ENCODE results near the gene DCAKD.

The DCAKD gene

DNA sequence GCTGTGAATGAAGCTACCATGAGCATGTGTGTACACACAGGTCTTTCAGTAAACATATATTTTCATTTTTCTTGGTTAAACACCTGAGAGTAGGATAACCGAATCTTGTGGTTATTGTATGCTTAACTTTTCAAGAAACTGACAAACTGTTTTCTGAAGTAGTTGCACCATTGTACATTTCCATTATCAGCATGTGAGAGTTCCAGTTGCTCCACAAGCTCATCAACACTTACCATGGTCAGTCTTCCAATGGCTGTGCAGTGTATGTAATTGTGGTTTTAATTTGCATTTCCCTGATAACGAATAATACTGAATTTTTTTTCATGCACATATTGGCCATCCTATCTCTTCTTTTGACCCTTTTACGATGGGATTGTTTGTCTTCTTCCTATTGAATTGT lies 52.0 kb downstream of the DCAKD start:
- Histone ChIP-seq H3K36me3 (ENCODE audit: control insufficient read depth, insufficient read depth, low read length) (no peaks in the 10 kb centered on the region), H3K27me3 (replicated peaks; ENCODE audit: control insufficient read depth, insufficient read depth, low read length) (no peaks in the 10 kb centered on the region), H3K4me3 (replicated peaks; ENCODE audit: low read depth, low read length) (no peak overlapping the region)
- TF ChIP-seq CTCF (IDR thresholded peaks at IDR 0.05; ENCODE audit: insufficient read depth, low read length, poor library complexity, severe bottlenecking): no peak
- DNase-seq (ENCODE audit: extremely low read depth, insufficient read length): no peak

- DNase-seq (ENCODE audit: extremely low read depth, insufficient read length): no peak
- Histone ChIP-seq H3K36me3 (ENCODE audit: control insufficient read depth, insufficient read depth, low read length) (no peaks in the 10 kb centered on the region), H3K27me3 (replicated peaks; ENCODE audit: control insufficient read depth, insufficient read depth, low read length) (no peaks in the 10 kb centered on the region), H3K4me3 (replicated peaks; ENCODE audit: low read depth, low read length) (no peak overlapping the region)
- TF ChIP-seq CTCF (IDR thresholded peaks at IDR 0.05; ENCODE audit: insufficient read depth, low read length, poor library complexity, severe bottlenecking): no peak
These were observed 52.8 kb downstream of the DCAKD start for GRCh38 chr17:44998646-44999045.

DNA sequence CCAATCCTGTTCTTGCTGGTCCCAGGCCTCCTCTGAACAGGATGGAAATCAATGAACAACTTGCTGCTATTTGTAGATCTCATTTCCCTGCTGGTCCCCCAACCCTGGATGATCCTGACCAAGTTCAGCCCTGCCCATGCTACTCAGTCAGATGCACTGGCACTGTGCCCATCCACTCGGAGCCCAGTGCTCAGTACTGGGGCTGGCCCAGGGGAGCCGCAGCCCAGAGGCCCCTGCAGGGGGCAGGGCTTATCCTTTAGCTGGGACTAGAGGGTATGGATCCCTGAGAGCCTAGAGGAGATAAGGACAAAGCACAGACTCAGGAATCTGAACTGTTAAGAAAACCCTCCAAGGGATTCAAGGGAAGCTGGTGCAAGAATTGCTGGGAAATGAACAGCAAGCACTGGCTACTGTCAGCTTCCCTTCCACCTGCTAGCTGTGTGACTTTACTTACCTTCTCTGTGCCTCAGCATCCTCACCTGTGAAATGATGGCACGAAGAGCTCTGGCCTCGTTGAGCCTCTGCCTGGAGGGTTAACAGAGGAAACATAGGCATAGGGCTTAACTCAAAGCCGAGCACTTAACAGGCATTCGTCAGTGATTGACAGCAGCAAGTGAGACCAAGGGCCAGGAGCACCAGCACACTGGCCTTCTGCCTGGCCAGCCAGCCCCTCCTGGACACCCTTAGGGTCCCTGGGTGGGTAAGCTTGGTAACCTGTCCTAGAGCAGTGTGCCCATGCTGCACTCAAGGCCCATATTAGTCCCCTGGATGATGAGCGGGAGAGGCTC lies 53.5 kb downstream of the DCAKD start:
- Histone ChIP-seq H3K4me3 (replicated peaks; ENCODE audit: low read depth, low read length) (no peak overlapping the region), H3K36me3 (ENCODE audit: control insufficient read depth, insufficient read depth, low read length) (no peaks in the 10 kb centered on the region), H3K27me3 (replicated peaks; ENCODE audit: control insufficient read depth, insufficient read depth, low read length) (no peaks in the 10 kb centered on the region)
- TF ChIP-seq CTCF (IDR thresholded peaks at IDR 0.05; ENCODE audit: insufficient read depth, low read length, poor library complexity, severe bottlenecking): no peak
- DNase-seq (ENCODE audit: extremely low read depth, insufficient read length): no peak

DNA sequence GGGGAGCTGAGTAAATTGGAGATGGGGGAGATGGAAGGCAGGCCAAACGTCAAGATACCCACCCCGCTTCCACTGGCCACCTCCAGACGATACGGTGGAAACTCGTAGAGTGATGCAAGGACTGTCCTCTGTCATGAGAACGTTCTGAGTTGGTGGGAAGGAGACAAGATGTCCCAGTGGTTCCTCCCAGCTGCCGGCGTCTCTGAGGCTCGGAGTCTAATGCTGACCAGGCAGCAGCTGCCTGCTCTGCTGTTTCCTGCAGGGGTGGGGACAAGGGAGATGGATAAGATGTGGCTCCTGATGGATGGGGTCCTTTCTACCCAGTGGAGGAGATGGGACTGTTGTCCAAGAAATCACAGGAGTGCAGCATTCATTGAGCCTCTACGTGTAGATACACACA lies 55.1 kb downstream of the DCAKD start:
- no peak for TF ChIP-seq CTCF (IDR thresholded peaks at IDR 0.05; ENCODE audit: insufficient read depth, low read length, poor library complexity, severe bottlenecking)
- H3K36me3 ChIP-seq (ENCODE audit: control insufficient read depth, insufficient read depth, low read length): no peaks in the 10 kb centered on the region
- no peak for DNase-seq (ENCODE audit: extremely low read depth, insufficient read length)
- H3K4me3 ChIP-seq (replicated peaks; ENCODE audit: low read depth, low read length): no peak overlapping the region
- H3K27me3 ChIP-seq (replicated peaks; ENCODE audit: control insufficient read depth, insufficient read depth, low read length): no peaks in the 10 kb centered on the region

DNA sequence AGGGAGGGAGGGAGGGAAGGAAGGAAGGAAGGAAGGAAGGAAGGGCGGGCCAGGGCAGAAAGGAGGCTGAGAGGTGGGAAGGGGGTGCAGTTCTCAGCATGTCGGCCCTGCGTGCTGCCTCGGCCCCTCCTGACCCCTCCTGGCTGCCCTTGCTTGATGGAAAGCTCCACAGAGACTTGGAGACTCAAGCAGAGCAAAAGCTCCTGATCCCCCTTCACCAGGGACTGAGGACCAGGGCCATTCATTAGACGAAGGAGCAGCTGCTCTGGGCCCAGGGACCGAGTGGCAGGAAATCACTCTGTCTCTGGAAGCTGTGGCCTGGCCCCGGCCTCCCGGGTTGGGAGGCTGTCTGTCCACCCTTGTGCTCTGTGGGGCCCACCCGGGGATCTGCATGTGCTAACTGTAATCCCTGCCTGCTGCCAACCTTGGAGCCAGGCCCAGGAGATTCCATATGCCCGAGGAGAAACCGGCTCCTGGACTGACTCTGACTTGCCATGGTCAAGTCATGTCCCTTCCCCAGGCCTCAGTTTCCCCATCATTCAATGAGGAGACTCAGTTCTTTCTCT lies 55.9 kb downstream of the DCAKD start:
- H3K36me3 ChIP-seq (ENCODE audit: control insufficient read depth, insufficient read depth, low read length): no peaks in the 10 kb centered on the region
- no peak for TF ChIP-seq CTCF (IDR thresholded peaks at IDR 0.05; ENCODE audit: insufficient read depth, low read length, poor library complexity, severe bottlenecking)
- H3K4me3 ChIP-seq (replicated peaks; ENCODE audit: low read depth, low read length): no peak overlapping the region
- no peak for DNase-seq (ENCODE audit: extremely low read depth, insufficient read length)
- H3K27me3 ChIP-seq (replicated peaks; ENCODE audit: control insufficient read depth, insufficient read depth, low read length): no peaks in the 10 kb centered on the region

All from GM06990 (cell line).